GM12875 (cell line): Measurements from ENCODE around the gene USP30.

Experiments
- H3K4me3 ChIP-seq: one replicate; pipeline ENCODE4 v1.5.1; 2011; ENCODE audit warnings: low read depth, low read length, control low read depth
- TF ChIP-seq, protein P1 (sequence below): IDR thresholded peaks from 2 replicates; pipeline ENCODE4 v1.5.1; 2011; ENCODE audit warnings: low read depth, mild to moderate bottlenecking, control low read depth, inconsistent platforms, low read length, moderate library complexity, borderline replicate concordance; ENCODE audit not compliant: insufficient read depth

Gene USP30, protein sequence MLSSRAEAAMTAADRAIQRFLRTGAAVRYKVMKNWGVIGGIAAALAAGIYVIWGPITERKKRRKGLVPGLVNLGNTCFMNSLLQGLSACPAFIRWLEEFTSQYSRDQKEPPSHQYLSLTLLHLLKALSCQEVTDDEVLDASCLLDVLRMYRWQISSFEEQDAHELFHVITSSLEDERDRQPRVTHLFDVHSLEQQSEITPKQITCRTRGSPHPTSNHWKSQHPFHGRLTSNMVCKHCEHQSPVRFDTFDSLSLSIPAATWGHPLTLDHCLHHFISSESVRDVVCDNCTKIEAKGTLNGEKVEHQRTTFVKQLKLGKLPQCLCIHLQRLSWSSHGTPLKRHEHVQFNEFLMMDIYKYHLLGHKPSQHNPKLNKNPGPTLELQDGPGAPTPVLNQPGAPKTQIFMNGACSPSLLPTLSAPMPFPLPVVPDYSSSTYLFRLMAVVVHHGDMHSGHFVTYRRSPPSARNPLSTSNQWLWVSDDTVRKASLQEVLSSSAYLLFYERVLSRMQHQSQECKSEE

DNA sequence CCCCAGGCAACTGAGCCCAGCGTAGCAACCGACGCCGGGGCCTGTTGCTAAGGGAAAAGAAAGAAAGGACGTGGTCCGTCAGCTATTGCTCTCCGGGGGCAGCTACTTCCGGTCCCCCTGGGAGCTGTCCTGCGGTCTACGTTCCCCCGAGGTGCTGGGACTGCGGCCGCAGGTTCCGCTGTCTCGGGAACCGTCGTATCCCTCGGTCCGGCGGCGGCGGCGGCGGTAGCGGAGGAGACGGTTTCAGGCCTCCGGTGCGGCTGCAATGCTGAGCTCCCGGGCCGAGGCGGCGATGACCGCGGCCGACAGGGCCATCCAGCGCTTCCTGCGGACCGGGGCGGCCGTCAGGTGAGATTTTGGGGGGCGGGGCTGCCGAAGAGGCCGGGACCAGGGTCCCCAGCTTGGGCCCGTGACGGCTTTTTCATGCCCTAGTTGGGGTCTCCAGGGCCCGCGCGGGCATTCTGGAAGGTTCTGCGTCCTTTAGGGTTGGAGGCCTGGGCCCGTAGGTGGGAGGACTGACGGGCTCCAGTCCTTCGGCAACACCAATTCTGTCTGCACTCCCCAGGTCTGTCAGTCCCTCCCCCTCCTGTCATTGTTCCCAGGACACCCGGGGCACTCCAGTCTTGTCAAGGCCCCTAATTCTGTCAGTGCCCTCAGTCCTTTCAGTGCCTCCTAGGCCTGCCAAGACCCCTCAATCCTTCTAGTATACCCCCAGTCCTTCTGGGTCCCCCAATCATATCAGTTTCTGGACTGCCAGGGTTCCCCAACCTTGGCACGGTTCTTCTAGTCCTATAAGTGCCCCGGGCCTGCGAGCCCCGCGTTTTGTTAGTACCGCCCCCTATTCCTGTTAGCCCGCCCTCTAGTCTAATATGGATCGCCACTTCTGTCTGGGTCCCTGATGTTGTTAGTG is at the start of gene USP30:
Gene USP30 (plus strand): TSS at position 163 of the 910 bp plus-strand sequence. CDS start 103 bp downstream, at position 266.
- TF ChIP-seq, protein P1, sequence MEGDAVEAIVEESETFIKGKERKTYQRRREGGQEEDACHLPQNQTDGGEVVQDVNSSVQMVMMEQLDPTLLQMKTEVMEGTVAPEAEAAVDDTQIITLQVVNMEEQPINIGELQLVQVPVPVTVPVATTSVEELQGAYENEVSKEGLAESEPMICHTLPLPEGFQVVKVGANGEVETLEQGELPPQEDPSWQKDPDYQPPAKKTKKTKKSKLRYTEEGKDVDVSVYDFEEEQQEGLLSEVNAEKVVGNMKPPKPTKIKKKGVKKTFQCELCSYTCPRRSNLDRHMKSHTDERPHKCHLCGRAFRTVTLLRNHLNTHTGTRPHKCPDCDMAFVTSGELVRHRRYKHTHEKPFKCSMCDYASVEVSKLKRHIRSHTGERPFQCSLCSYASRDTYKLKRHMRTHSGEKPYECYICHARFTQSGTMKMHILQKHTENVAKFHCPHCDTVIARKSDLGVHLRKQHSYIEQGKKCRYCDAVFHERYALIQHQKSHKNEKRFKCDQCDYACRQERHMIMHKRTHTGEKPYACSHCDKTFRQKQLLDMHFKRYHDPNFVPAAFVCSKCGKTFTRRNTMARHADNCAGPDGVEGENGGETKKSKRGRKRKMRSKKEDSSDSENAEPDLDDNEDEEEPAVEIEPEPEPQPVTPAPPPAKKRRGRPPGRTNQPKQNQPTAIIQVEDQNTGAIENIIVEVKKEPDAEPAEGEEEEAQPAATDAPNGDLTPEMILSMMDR: no peak

DNA sequence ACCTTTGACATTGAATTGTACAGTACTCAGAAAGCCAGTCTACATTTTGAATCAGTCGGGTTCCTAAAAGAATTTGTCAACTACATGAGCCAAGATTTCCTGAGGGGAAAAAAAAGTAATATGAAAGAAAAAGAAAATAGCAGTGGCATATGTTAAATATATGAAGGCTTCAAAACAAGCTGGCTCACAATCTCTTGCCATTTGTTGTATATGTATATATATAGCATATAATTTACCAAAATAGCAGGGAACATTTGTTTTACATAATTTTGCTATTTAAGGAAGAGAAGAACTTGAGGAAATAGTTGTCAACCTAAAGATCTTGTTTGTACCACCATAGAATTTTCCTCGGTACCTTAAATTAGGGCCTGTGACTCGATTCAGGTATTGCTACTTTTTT is 48.4 kb upstream of the USP30 start:
- H3K4me3 ChIP-seq: no peak overlapping the region
- TF ChIP-seq, protein P1: no peak

More for the DNA sequence above, at the start of gene USP30:
- peak within 1 kb of the TSS; percentile 85 for H3K4me3 ChIP-seq

DNA sequence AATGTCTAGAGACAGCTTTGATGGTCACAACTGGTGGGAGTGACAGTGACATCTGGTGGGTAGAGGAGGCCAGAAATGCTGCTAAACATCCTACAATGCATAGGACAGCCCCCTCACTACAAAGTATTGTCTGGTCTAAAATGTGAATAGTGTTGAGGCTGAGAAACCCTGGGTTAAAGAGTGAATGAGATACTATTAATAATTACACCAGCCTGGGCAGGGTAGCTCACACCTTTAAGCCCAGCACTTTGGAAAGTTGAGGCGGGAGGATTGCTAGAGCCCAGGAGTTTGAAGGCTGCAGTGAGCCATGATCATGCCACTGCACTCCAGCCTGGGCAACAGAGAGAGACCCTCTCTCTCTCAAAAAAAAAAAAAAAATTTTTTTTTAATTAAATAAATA is 42.6 kb upstream of the USP30 start:
- H3K4me3 ChIP-seq: no peak overlapping the region
- TF ChIP-seq, protein P1: no peak

- no peak overlapping the region for H3K4me3 ChIP-seq
Observed at GRCh38 chr12:109010259-109010658, 42.1 kb upstream of the USP30 start.

DNA sequence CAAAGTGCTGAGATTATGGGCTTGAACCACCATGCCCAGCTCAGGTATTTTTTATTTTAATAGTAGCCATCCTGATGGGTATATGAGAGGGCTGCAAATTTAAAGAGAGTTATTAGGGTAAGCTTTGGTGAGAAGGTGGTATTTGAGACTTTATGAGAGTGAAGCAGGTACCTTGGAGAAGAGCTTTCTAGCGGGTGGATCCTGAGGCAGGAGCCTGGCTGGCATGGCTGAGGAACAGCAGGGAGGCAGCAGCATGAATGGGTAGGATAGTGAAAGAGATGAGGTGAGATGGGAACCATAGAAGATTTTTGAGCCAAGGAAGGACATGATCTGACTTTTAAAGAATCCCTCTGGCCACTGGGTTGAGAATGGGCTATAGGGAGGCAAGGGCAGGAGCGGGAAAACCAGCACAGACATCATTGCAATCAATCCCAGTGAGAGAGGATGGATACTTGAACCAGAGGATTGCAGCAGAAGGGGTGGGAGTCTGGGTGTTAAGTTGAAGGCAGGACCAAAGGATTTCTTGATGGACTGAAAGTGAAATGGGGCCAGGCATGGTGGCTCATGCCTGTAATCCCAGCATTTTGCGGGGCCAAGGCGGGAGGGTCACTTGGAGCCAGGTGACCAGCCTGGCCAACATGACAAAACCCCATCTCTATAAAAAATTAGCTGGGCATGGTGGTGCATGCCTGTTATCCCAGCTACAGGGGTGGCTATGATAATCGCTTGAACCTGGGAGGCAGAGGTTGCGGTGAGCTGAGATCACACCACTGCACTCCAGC is 37.2 kb upstream of the USP30 start:
- TF ChIP-seq, protein P1: no peak
- H3K4me3 ChIP-seq: no peak overlapping the region

More at GRCh38 chr12:109010259-109010658, 42.1 kb upstream of the USP30 start:
- TF ChIP-seq, protein P1: no peak

DNA sequence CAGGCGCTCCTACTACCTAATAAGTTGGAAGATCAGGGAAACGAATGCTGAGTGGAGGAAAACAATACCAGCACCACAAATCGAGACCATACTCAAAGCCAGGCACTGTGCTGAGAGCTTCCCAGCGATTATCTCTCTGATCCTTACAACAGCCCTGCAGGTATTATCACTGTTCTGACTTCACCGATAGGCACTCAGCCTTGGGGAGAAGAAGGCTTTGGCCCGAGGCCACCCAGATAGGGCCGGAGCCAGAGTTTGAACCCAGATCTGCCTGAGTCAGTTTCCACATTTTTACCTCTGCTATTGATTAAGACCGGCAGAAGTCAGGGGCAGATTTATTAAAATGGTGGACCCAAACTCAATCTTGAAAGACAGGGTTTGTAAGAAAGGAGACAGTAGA is 36.4 kb upstream of the USP30 start:
- TF ChIP-seq, protein P1: no peak
- no peak overlapping the region for H3K4me3 ChIP-seq
